Measurements from ENCODE around the gene ZNF516. TPM values are rescaled to one million over a fixed set of nuclear protein-coding genes. Genes with fewer than 3 reads are reported as not detected.
A peak's percentile ranks its signal among the peaks of the same experiment; 100 is the strongest.

Gene ZNF516
- total and polyA plus RNA-seq, 7 donors: 2.1 to 29.9 (median 24.3) TPM

DNA sequence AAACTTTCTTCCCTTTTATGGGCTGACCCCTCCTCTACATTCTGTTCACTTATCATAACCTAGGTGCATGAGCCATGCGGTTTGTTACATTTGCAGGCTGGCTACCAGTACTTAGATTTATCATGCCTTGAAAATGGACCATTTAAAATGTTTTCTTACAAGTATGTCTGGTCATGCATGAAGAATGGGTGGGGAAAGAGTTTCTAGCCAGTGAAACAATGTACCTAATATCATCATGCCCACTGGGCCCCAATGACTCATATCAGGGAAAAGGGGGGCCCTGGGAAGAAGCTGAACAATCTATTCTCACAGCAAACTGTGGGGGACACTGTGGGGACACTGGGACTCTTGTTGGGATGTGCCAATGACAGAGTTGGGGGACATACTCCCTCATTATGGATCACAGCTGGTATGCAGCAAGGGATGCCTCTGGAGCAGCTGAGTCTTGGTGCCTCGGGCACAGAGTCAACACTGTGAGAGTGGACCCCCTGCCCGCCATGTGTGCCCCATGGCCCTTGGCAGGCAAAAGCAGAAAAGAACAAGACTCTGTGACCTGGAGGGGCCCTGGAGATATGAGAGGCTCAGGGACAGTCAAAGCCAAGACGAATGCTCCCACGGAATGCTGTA lies 156.3 kb downstream of the ZNF516 start:
- DNase-seq: peak; percentile 33
- no peak for TF ChIP-seq POLR2AphosphoS5 (IDR thresholded peaks at IDR 0.05)
- no peak for TF ChIP-seq EP300 (IDR thresholded peaks at IDR 0.05)
- TF ChIP-seq, protein P1, sequence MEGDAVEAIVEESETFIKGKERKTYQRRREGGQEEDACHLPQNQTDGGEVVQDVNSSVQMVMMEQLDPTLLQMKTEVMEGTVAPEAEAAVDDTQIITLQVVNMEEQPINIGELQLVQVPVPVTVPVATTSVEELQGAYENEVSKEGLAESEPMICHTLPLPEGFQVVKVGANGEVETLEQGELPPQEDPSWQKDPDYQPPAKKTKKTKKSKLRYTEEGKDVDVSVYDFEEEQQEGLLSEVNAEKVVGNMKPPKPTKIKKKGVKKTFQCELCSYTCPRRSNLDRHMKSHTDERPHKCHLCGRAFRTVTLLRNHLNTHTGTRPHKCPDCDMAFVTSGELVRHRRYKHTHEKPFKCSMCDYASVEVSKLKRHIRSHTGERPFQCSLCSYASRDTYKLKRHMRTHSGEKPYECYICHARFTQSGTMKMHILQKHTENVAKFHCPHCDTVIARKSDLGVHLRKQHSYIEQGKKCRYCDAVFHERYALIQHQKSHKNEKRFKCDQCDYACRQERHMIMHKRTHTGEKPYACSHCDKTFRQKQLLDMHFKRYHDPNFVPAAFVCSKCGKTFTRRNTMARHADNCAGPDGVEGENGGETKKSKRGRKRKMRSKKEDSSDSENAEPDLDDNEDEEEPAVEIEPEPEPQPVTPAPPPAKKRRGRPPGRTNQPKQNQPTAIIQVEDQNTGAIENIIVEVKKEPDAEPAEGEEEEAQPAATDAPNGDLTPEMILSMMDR (IDR thresholded peaks at IDR 0.05): no peak
- TF ChIP-seq POLR2A (IDR thresholded peaks at IDR 0.05): no peak
- no peaks in the 10 kb centered on the region for H3K9me3 ChIP-seq
- H3K4me3 ChIP-seq: no peak overlapping the region
- H3K36me3 ChIP-seq: no peaks in the 10 kb centered on the region
- intact Hi-C loops (cut with DNase I): no loop called here
- WGBS, 2 donors: 88 to 92% methylated on average over 5 of the region's 5 CpGs
- H3K27ac ChIP-seq: no peak overlapping the region
- H3K4me1 ChIP-seq: no peaks in the 10 kb centered on the region
- H3K27me3 ChIP-seq: no peaks in the 10 kb centered on the region

DNA sequence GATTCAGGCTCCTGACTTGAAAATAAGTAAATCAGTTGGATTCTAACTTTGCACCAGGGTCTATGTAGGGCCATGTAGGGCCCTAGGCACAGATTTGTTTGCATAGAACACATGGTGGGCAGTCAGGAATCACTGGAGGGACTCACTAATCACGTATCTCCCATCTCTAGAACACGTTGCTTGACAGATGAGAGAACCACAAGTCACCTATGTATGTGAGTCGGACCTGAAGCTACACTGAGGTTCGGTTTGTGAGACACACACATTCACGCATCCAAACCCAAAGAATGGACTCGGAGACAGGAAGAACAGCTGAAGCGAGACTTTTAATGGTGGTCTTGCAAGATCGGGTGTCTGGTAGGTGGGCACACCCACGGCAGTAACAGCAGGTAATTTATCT lies 157.0 kb downstream of the ZNF516 start:
- no peak for DNase-seq
- no peak overlapping the region for H3K4me3 ChIP-seq
- intact Hi-C loops (cut with DNase I): no loop called here
- H3K4me1 ChIP-seq: no peaks in the 10 kb centered on the region
- no peak overlapping the region for H3K27ac ChIP-seq
- no peaks in the 10 kb centered on the region for H3K36me3 ChIP-seq
- TF ChIP-seq POLR2AphosphoS5 (IDR thresholded peaks at IDR 0.05) (no peak), POLR2A (IDR thresholded peaks at IDR 0.05) (no peak), EP300 (IDR thresholded peaks at IDR 0.05) (no peak)
- TF ChIP-seq, protein P1 (IDR thresholded peaks at IDR 0.05): no peak
- no peaks in the 10 kb centered on the region for H3K9me3 ChIP-seq
- H3K27me3 ChIP-seq: no peaks in the 10 kb centered on the region
- 89 to 91% methylated on average over 9 of the region's 9 CpGs for WGBS, 2 donors

DNA sequence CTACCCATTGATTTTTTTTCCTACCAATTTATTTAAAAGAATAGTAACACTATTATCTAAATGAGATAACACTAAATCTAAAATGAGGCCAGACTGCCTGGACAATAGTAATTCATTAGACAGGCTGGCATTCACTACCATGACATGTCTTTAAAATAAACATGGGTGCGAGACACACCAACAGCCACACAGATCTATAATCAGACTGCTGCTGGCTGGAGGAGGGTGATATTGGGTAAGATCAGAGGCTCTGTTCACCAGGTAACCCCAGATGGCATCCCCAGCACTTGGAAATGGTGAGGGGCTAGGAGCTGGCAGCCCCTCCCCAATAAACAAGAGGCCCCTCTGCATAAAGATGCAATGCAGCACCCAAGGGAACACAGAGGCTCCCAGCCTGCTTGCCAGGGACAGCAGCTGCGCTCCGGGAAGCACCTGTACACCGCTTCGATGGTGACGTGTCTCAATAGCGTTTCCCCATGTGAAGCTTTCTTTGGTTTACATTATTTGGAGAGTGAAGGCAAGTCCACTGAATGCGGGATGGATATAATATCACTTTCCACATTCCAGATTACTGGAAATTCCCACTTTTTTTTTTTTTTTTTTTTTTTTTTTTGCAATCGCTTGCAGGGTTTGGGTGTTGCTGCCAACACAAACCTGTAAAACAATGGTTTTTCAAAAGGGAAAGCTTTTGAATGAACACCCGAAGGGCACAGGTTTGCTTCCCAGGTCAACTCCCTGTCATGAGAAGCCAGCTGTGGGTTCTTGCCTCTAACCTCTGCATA lies 159.0 kb downstream of the ZNF516 start:
- no peaks in the 10 kb centered on the region for H3K27me3 ChIP-seq
- intact Hi-C loops (cut with DNase I): no loop called here
- H3K4me1 ChIP-seq: no peaks in the 10 kb centered on the region
- H3K36me3 ChIP-seq: no peaks in the 10 kb centered on the region
- no peaks in the 10 kb centered on the region for H3K9me3 ChIP-seq
- H3K4me3 ChIP-seq: no peak overlapping the region
- H3K27ac ChIP-seq: no peak overlapping the region
- WGBS, 2 donors: 86 to 89% methylated on average over 10 of the region's 10 CpGs
- TF ChIP-seq POLR2A (IDR thresholded peaks at IDR 0.05) (no peak), POLR2AphosphoS5 (IDR thresholded peaks at IDR 0.05) (no peak), EP300 (IDR thresholded peaks at IDR 0.05) (no peak)
- TF ChIP-seq, protein P1 (IDR thresholded peaks at IDR 0.05): no peak
- DNase-seq: no peak

DNA sequence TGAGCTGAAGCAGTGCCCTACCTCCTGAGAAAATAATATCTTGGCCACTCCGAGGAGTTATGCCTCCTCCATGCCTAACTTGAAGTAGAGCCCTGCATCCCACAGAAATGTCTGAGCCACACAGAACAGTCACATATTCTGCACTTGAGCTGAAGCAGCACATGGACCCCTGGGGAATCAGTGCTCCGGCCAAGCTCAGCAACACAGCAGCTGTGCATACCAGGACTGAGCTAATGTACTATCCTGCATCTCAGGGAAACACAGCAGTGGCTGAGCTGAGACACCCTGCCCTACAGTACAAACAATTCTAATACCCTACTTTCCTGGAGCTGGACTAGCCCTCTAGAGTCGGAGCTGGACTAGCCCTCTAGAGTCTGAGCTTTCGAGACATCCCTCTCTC lies 166.9 kb downstream of the ZNF516 start:
- peaks cover 0 to 6% (median 0%) of the 10 kb centered on the region in 4 donors for H3K9me3 ChIP-seq
- no peaks in the 10 kb centered on the region for H3K27me3 ChIP-seq
- no peaks in the 10 kb centered on the region for H3K36me3 ChIP-seq
- intact Hi-C loops (cut with DNase I): no loop called here
- no peak overlapping the region for H3K27ac ChIP-seq
- H3K4me3 ChIP-seq: no peak overlapping the region
- DNase-seq: peak; percentile 36
- no peak for TF ChIP-seq POLR2A (IDR thresholded peaks at IDR 0.05)
- no peak for TF ChIP-seq EP300 (IDR thresholded peaks at IDR 0.05)
- no peak for TF ChIP-seq POLR2AphosphoS5 (IDR thresholded peaks at IDR 0.05)
- TF ChIP-seq, protein P1 (IDR thresholded peaks at IDR 0.05): no peak
- peaks cover 0 to 5% (median 0%) of the 10 kb centered on the region in 4 donors for H3K4me1 ChIP-seq
- 82 to 83% methylated on average over 4 of the region's 4 CpGs for WGBS, 2 donors

Measured in sigmoid colon (tissue), 7 donors.